DOHH2 (cell line): ENCODE measurements around the gene SREBF2.
"Not testable (repeated sequence)": the region's sequence is repeated elsewhere in the genome, so short reads cannot be mapped to it uniquely, and the experiment has no call there.

Experiments used
- H3F3A ChIP-seq: fragments of 200-600 bp; sonication (generic), shearing (Covaris generic); 2 replicates; pipeline ENCODE4 v1.6.0; 2016; ENCODE audit warnings: antibody characterized with exemption, mild to moderate bottlenecking; ENCODE audit not compliant: control insufficient read depth, insufficient read depth
- H3K27ac ChIP-seq: fragments of 200-600 bp; sonication (generic); 2 replicates; pipeline ENCODE4 v1.5.1; 2014; ENCODE audit warnings: low read depth, mild to moderate bottlenecking, low read length, moderate library complexity
- H3K27me3 ChIP-seq: fragments of 200-600 bp; sonication (generic); 2 replicates; pipeline ENCODE4 v1.6.1; 2014; ENCODE audit warnings: mild to moderate bottlenecking, low read length, mixed read lengths; ENCODE audit not compliant: control insufficient read depth
- H3K36me3 ChIP-seq: fragments of 200-600 bp; sonication (generic); 2 replicates; pipeline ENCODE4 v1.6.1; 2014; ENCODE audit warnings: mild to moderate bottlenecking, low read length, moderate library complexity, mixed read lengths; ENCODE audit not compliant: control insufficient read depth
- H3K4me1 ChIP-seq: fragments of 200-600 bp; sonication (generic); 2 replicates; pipeline ENCODE4 v1.6.1; 2014; ENCODE audit warnings: mild to moderate bottlenecking, low read length, mixed read lengths; ENCODE audit not compliant: control insufficient read depth
- H3K4me2 ChIP-seq: fragments of 200-600 bp; sonication (generic); 2 replicates; pipeline ENCODE4 v1.6.0; 2014; ENCODE audit warnings: mild to moderate bottlenecking, low read length, moderate library complexity
- H3K4me3 ChIP-seq: fragments of 200-600 bp; sonication (generic); 2 replicates; pipeline ENCODE4 v1.5.1; 2014; ENCODE audit warnings: mild to moderate bottlenecking, low read length, mixed read lengths
- H3K79me2 ChIP-seq: fragments of 200-600 bp; sonication (generic); 2 replicates; pipeline ENCODE4 v1.6.1; 2014; ENCODE audit warnings: mild to moderate bottlenecking, low read length, mixed read lengths; ENCODE audit not compliant: control insufficient read depth
- H3K9me2 ChIP-seq: fragments of 200-600 bp; sonication (generic); replicated peaks from 2 replicates; pipeline ENCODE4 v1.6.1; 2014; ENCODE audit warnings: mild to moderate bottlenecking, low read length, mixed read lengths; ENCODE audit not compliant: control insufficient read depth
- H3K9me3 ChIP-seq: fragments of 200-600 bp; sonication (generic); 2 replicates; pipeline ENCODE4 v1.6.1; 2014; ENCODE audit warnings: antibody characterized with exemption, low read length, mixed read lengths; ENCODE audit not compliant: control insufficient read depth, insufficient read depth
- H4K20me1 ChIP-seq: fragments of 200-600 bp; sonication (generic); 2 replicates; pipeline ENCODE4 v1.6.0; 2014; ENCODE audit warnings: low read depth, mild to moderate bottlenecking, antibody characterized with exemption, low read length, moderate library complexity; ENCODE audit not compliant: control insufficient read depth, insufficient read depth
- CTCF ChIP-seq: fragments of 200-600 bp; sonication (generic); IDR thresholded peaks from one replicate; pipeline ENCODE4 v1.5.1; 2014; ENCODE audit warnings: antibody characterized with exemption, mild to moderate bottlenecking, low read depth, low read length; ENCODE audit not compliant: poor library complexity, severe bottlenecking
- EZH2phosphoT487 ChIP-seq: fragments of 200-600 bp; sonication (generic); IDR thresholded peaks from 2 replicates; pipeline ENCODE4 v1.6.1; 2017; ENCODE audit warnings: borderline replicate concordance, mild to moderate bottlenecking, antibody characterized with exemption, low read length, moderate library complexity, mixed read lengths

SREBF2 gene

GRCh38 chr22:41862530-41863266, 29.8 kb downstream of the SREBF2 start:
- H3K4me2 ChIP-seq: peak overlapping the region; percentile 81
- peaks cover 44% of the 10 kb centered on the region for H3F3A ChIP-seq
- H3K27me3 ChIP-seq: no peaks in the 10 kb centered on the region
- no peaks in the 10 kb centered on the region for H3K9me2 ChIP-seq
- H3K27ac ChIP-seq: peak overlapping the region; percentile 91
- H3K4me1 ChIP-seq: peaks cover 78% of the 10 kb centered on the region
- H4K20me1 ChIP-seq: peaks cover 9% of the 10 kb centered on the region
- TF ChIP-seq CTCF: no peak
- no peak for TF ChIP-seq EZH2phosphoT487
- no peaks in the 10 kb centered on the region for H3K9me3 ChIP-seq
- peaks cover 64% of the 10 kb centered on the region for H3K36me3 ChIP-seq
- H3K4me3 ChIP-seq: peak overlapping the region; percentile 65
- H3K79me2 ChIP-seq: peaks cover 87% of the 10 kb centered on the region

- no peaks in the 10 kb centered on the region for H3K9me2 ChIP-seq
- no peaks in the 10 kb centered on the region for H3K27me3 ChIP-seq
- H4K20me1 ChIP-seq: peaks cover 9% of the 10 kb centered on the region
- H3K36me3 ChIP-seq: peaks cover 64% of the 10 kb centered on the region
- peak overlapping the region; percentile 65 for H3K4me3 ChIP-seq
- H3F3A ChIP-seq: peaks cover 36% of the 10 kb centered on the region
- no peak for TF ChIP-seq EZH2phosphoT487
- TF ChIP-seq CTCF: no peak
- H3K79me2 ChIP-seq: peaks cover 87% of the 10 kb centered on the region
- peak overlapping the region; percentile 91 for H3K27ac ChIP-seq
- H3K4me1 ChIP-seq: peaks cover 76% of the 10 kb centered on the region
- peak overlapping the region; percentile 81 for H3K4me2 ChIP-seq
- H3K9me3 ChIP-seq: no peaks in the 10 kb centered on the region
Measured at GRCh38 chr22:41863472-41863871, 30.6 kb downstream of the SREBF2 start.

GRCh38 chr22:41868556-41868955, 35.7 kb downstream of the SREBF2 start:
- Histone ChIP-seq H3K27me3 (no peaks in the 10 kb centered on the region), H3K4me1 (peaks cover 30% of the 10 kb centered on the region), H3K9me3 (no peaks in the 10 kb centered on the region), H4K20me1 (peaks cover 5% of the 10 kb centered on the region), H3F3A (no peaks in the 10 kb centered on the region), H3K4me2 (no peak overlapping the region), H3K36me3 (peaks cover 90% of the 10 kb centered on the region), H3K4me3 (no peak overlapping the region), H3K27ac (no peak overlapping the region), H3K9me2 (no peaks in the 10 kb centered on the region), H3K79me2 (peaks cover 71% of the 10 kb centered on the region)
- no peak for TF ChIP-seq EZH2phosphoT487
- TF ChIP-seq CTCF: no peak

- not testable (repeated sequence) for H3K9me3 ChIP-seq, H4K20me1 ChIP-seq, H3K9me2 ChIP-seq, H3K27ac ChIP-seq, H3K4me2 ChIP-seq, H3K27me3 ChIP-seq, H3K4me3 ChIP-seq, H3F3A ChIP-seq
- peaks cover 62% of the 10 kb centered on the region for H3K79me2 ChIP-seq
- H3K4me1 ChIP-seq: peaks cover 18% of the 10 kb centered on the region
- peaks cover 96% of the 10 kb centered on the region for H3K36me3 ChIP-seq
Measured at GRCh38 chr22:41870081-41870480, 37.2 kb downstream of the SREBF2 start.
